A549 treated with AZD9567 at 1 μM for 4 hours (cell line): ENCODE measurements around the gene GTPBP6. TPM values are rescaled to one million over a fixed set of nuclear protein-coding genes. Genes with fewer than 3 reads are reported as not detected.

ENCODE experiments used
- total RNA-seq: library from RNA; stranded (reverse); fragments of 200-300 nt; extraction: Qiagen RNA extraction; gene quantifications from 5 replicates; pipeline ENCODE4 v1.2.3, GENCODE V29; 2022; ENCODE audit not compliant: insufficient read depth

Gene GTPBP6, protein sequence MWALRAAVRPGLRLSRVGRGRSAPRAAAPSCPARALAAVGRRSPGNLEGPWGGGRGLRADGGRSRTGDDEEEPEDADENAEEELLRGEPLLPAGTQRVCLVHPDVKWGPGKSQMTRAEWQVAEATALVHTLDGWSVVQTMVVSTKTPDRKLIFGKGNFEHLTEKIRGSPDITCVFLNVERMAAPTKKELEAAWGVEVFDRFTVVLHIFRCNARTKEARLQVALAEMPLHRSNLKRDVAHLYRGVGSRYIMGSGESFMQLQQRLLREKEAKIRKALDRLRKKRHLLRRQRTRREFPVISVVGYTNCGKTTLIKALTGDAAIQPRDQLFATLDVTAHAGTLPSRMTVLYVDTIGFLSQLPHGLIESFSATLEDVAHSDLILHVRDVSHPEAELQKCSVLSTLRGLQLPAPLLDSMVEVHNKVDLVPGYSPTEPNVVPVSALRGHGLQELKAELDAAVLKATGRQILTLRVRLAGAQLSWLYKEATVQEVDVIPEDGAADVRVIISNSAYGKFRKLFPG
- total RNA-seq, result 33.5 to 56.3 TPM (median 54.1 TPM) in 5 replicates

DNA sequence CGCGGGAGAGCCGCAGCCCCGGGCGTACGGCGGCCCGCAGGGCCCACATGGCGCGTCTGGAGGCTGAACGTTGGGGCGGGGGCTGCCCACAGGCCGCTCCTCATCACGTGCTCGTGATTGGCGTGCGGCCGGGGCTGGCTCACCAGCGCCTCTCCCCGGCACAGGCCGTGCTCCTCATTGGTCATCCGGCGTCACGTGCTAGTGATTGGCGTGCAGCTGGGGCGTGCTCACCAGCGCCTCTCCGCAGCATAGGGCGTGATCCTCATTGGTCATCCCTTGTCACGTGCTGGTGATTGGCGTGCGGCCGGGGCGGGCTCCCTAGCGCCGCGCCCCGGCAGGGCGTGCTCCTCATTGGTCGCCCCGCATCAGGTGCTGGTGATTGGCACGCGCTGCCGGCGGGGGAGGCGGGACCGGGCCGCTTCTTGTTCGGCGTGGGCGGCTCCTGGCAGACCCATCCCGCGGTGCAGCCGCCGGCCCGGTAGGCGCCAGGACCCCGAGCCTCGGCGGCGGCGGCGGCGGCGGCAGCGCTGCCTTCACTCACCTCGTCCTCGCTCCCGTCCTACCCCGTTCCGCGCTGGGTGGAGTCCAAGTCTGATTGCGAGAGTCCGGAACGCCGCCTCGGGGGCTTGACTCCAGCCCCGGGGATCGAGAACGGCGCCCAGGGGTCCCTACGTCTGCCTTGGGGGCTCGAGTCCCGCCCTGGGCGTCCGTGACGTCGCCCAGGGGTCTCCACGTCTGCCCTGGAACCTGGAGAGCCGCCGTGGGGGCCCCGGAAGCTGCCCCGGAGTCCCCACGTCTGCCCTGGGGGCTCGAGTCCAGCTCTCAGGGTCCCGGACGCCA lies at the start of gene GTPBP6:
Gene GTPBP6, minus strand, starts transcription at position 58 of the 840 bp plus-strand sequence. Its CDS starts 9 bp downstream, at position 49.

DNA sequence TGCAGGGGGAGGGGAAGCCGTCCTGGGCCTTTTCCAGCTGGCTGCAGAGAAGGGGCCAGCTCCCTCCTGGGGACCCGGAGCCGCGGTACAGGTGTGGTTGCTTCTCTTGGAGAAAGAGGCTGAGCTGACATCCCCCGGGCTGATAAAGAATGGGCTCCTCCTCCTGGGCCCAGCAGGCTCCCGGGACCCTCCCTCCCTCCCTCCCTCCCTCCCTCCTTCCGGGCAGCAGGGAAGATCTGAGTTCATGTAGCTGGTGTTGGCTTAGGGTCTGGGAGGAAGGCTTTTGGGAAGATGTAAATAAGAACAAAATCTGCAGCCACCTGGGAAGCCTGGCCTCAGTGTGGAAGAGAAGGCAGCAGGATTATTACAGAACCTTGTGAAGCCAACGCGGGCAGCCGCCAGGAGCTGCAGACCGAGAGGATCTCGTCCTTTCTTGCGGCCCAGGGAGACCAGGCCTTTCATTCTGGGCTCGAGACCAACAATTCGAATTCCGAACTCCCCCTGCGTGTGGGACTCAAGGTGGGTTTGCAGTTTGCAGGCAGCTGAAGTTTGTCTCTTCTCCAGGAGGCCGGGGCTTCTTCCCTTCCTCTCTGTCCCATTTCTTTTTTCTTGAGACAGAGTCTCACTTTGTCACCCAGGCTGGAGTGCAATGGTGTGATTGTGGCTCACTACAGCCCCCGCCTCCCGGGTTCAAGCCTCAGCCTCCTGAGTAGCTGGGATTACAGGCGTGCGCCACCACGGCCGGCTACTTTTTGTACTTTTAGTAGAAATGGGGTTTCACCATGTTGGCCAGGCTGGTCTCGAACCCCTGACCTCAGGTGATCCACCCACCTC lies 37.2 kb downstream of the GTPBP6 start, which contains the start of gene PLCXD1:
Gene PLCXD1, plus strand, starts transcription at position 216 of the 834 bp plus-strand sequence. CDS start 2,807 bp downstream, outside the sequence.

Other genes starting within 250 kb of the GTPBP6 start
- 25.3 to 28.9 TPM (median 27.6 TPM) in 5 replicates for gene PLCXD1, start 37.4 kb downstream of the GTPBP6 start, total RNA-seq
- gene PPP2R3B, start 68.1 kb upstream of the GTPBP6 start, total RNA-seq, result 19.4 to 28.1 TPM (median 25.4 TPM) in 5 replicates